Urothelium cell line (cell line): ENCODE measurements around the gene OR2AE1.
A peak's percentile ranks its signal among the peaks of the same experiment; 100 is the strongest.
"Not testable (repeated sequence)": the region's sequence is repeated elsewhere in the genome, so short reads cannot be mapped to it uniquely, and the experiment has no call there.

ENCODE experiments used
- DNase-seq: peaks from one replicate; pipeline ENCODE4 v3.0.0; 2011; ENCODE audit warnings: low spot score, mixed read lengths
- FAIRE-seq: peaks from 2 replicates; lab custom pipeline; 2011; peaks lifted over from hg19 to GRCh38; lab: Jason Lieb, UNC

The OR2AE1 gene, protein sequence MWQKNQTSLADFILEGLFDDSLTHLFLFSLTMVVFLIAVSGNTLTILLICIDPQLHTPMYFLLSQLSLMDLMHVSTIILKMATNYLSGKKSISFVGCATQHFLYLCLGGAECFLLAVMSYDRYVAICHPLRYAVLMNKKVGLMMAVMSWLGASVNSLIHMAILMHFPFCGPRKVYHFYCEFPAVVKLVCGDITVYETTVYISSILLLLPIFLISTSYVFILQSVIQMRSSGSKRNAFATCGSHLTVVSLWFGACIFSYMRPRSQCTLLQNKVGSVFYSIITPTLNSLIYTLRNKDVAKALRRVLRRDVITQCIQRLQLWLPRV

GRCh38 chr7:99876933-99877332, at the start of gene OR2AE1:
OR2AE1 (minus strand) TSS chr7:99877033; CDS start chr7:99877033, 0 bp downstream.
- FAIRE-seq (no peak), DNase-seq (no peak)

DNA sequence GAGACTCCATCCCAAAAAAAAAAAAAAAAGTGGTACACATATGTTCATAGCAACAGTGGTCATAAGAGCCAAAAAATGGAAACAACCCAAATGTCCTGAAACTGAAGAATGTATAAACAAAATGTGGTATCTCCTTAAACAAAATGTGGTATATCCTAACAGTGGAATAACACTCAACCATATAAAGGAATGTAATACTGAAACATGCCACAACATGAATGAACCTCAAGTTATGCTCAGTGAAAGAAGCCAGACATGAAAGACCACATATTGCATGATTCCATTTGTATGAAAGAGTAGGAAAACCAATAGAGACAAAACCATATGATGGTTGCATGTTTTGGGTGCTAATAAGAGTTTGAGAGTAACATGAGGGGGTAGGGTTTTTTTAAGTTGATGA, 49.5 kb upstream of the OR2AE1 start:
- DNase-seq, result no peak
- no peak for FAIRE-seq

DNA sequence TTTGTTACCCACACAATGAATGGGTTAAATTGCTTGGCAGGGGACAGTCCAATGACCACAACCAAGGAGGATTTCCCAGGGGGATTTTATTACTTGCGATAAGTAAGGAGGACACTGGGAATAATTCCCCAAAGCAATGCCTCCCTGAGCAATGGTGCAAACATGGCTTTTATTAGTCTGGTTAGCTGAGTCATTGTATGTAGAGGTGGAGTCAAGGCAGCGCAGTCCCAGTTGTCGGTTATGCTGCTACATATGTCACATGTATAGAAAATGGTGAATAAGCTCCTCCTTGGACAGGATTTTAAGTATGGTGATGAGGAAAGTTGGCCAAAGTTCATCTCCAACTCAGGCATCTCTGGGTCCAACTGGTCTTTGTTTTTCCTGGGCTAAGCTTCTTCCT, 46.4 kb upstream of the OR2AE1 start:
- FAIRE-seq (no peak), DNase-seq (no peak)

- no peak for FAIRE-seq
- DNase-seq, result no peak
These were observed 43.3 kb upstream of the OR2AE1 start for GRCh38 chr7:99920149-99920548.

DNA sequence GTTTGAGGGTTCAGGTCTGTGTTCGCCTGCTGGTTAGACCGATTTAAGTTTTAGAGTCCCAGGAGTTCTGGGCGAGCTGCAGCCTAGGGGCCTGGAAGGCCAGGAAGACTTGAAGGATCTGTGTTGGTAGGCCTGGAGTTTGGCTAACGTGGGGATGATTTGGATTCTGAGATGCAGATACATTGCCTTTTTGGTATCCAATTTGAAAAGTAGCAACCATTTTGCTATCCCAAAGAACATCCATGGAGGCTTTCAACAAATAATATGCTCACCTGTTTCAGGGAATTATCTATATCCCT, 42.9 kb upstream of the OR2AE1 start:
- no peak for DNase-seq
- FAIRE-seq, result no peak

DNA sequence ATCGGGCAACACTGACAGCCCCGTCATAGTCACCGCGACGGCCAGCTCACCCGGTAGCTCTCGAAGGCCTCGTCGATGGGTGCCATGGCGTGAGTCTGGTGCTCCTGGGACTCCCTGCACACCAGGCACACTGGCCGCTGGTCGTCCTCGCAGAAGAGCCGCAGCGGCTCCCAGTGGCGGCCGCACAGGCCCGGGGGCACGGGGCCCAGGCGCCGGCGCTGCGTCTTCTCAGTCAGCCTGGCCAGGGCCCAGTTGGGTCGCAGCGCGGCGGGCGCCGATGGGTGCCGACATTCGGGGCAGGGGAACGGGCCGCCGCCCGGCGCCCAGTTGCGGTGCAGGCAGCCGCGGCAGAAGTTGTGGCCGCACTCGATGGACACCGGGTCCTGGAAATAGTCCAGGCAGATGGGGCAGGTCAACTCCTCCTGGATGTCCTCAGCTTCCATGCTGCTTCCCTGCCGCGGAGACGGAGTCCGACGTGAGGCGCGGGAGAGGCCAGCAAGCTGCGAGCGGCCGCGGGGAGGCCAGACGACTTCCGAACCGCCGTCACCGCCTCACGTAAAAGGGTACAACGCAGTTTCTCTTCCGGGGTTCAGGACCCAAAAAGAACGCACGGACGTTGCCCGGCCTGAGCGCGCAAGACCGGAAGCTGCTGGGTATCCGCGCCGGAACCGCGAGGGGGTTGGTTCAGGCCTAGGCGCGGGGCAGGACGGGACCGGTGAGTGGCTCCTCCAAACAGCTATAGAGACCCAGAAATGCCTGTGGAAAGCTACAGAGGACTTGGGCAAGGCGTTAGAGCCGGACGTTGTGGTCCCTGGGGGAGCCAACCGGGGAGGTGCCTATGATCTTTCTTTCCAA, 42.4 kb upstream of the OR2AE1 start, which contains the start of gene TRIM4:
TRIM4 (minus strand) TSS at position 572 of the 855 bp plus-strand sequence; CDS start at position 443, 129 bp downstream.
- peak; percentile 71 for FAIRE-seq
- DNase-seq, result peak; percentile 97

- FAIRE-seq (no peak), DNase-seq (no peak)
These were observed 34.1 kb upstream of the OR2AE1 start for GRCh38 chr7:99910976-99911375.

GRCh38 chr7:99901581-99901980, 24.7 kb upstream of the OR2AE1 start:
- FAIRE-seq (no peak), DNase-seq (no peak)

- DNase-seq, result no peak
- no peak for FAIRE-seq
These were observed 23.1 kb upstream of the OR2AE1 start for GRCh38 chr7:99899830-99900519.

DNA sequence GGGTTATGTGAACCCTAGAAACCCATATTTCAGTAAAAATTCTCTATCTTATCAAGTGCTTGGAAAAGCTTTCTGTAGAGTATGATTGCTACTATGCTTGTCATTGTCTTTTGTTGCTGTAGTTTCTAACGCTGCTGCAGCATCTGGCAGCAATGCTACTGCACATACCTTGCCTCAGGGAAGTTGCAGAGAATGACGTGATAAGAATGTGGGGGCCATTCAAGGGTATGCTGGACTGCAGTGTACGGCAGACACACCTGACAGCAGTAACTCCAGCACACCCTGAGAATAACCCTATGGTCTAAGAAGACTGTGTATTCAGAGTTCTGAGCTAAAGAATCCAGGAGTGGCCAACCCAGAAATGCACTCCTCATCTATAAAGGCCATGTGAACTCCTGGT, 22.0 kb upstream of the OR2AE1 start:
- DNase-seq (no peak), FAIRE-seq (no peak)

- FAIRE-seq (peak; percentile 17), DNase-seq (no peak)
These were observed 21.2 kb upstream of the OR2AE1 start for GRCh38 chr7:99898023-99898357.

GRCh38 chr7:99897322-99898022, 20.6 kb upstream of the OR2AE1 start:
- DNase-seq (no peak), FAIRE-seq (no peak)

- no peak for DNase-seq
- FAIRE-seq, result no peak
These were observed 17.9 kb upstream of the OR2AE1 start for GRCh38 chr7:99894738-99895137.

DNA sequence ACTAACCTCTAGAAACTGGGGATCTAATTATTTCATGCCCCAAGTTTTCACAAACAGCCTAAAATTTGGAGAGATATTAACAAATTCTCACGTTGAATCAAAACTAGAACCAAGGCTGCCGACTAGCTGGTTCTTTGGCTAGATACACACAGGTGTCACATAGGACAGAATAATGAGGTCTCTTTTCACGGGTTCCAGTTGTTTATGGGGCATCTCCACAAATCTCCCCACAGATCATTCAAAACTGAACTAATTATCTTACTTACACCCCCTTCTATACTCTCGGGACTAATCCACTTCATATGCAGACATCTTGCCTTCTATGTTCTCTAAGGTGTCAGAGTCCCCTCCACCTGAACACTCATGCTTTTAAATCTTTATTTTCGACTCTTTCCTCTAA, 16.4 kb upstream of the OR2AE1 start:
- FAIRE-seq (no peak), DNase-seq (no peak)

GRCh38 chr7:99890348-99890747, 13.5 kb upstream of the OR2AE1 start:
- peak; percentile 74 for FAIRE-seq

GRCh38 chr7:99888366-99888765, 11.5 kb upstream of the OR2AE1 start:
- FAIRE-seq, DNase-seq: not testable (repeated sequence)

More at GRCh38 chr7:99890348-99890747, 13.5 kb upstream of the OR2AE1 start:
- not testable (repeated sequence) for DNase-seq

GRCh38 chr7:99881370-99881769, 4.5 kb upstream of the OR2AE1 start:
- no peak for DNase-seq
- no peak for FAIRE-seq

- no peak for DNase-seq
- peak; percentile 87 for FAIRE-seq
These were observed 342 bp downstream of the OR2AE1 start for GRCh38 chr7:99876491-99876890.

DNA sequence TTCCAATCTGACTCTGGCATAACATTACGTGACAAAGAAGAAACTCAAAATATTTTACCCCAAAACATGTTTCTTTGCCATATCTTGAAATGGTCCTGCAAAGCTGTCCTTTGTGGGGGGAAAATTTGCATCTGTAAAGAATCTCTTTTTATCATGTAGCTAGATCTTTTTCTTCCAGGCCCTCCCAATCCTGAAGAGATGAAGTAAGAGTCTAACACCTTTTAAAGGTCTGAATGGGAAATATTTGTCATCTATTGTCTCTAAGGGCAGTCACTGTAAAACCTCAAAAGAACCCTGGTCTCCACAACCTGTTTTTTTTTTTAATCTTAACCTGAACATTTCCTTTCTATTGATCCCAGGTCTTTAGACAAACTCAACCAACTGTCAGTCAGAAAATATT, 8.6 kb downstream of the OR2AE1 start:
- DNase-seq (no peak), FAIRE-seq (no peak)

DNA sequence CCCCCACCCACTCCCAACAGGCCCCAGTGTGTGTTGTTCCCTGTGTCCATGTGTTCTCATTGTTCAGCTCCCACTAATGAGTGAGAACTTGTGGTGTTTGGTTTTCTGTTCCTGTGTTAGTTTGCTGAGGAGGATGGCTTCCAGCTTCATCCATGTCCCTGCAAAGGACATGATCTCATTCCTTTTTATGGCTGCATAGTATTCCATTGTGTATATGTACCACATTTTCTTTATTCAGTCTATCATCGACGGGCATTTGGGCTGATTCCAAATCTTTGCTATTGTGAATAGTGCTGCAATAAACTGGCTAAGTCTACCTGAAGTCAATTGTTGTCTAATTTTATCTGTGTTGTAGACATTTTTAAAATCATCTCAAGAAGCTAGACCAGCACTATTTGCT, 9.4 kb downstream of the OR2AE1 start:
- DNase-seq, FAIRE-seq: not testable (repeated sequence)

- FAIRE-seq (no peak), DNase-seq (no peak)
These were observed 12.9 kb downstream of the OR2AE1 start for GRCh38 chr7:99863847-99864440.
